ENCODE measurements around the gene TMEM235.

The TMEM235 gene

GRCh38 chr17:78206298-78206697, 25.1 kb upstream of the TMEM235 start:
- H3K4me3 Mint-ChIP-seq: no peak overlapping the region
- peaks cover 24% of the 10 kb centered on the region for H3K36me3 Mint-ChIP-seq
- no peaks in the 10 kb centered on the region for H3K4me1 Mint-ChIP-seq
- ATAC-seq: no peak
- H3K9me3 Mint-ChIP-seq: no peaks in the 10 kb centered on the region
- no peak overlapping the region for H3K27ac Mint-ChIP-seq
- no peaks in the 10 kb centered on the region for H3K27me3 Mint-ChIP-seq

- H3K9me3 Mint-ChIP-seq: no peaks in the 10 kb centered on the region
- H3K27ac Mint-ChIP-seq: no peak overlapping the region
- H3K4me1 Mint-ChIP-seq: no peaks in the 10 kb centered on the region
- no peak overlapping the region for H3K4me3 Mint-ChIP-seq
- no peaks in the 10 kb centered on the region for H3K27me3 Mint-ChIP-seq
- no peak for ATAC-seq
- peaks cover 17% of the 10 kb centered on the region for H3K36me3 Mint-ChIP-seq
These were observed 22.9 kb upstream of the TMEM235 start for GRCh38 chr17:78208486-78208885.

- no peak overlapping the region for H3K27ac Mint-ChIP-seq
- peaks cover 12% of the 10 kb centered on the region for H3K4me1 Mint-ChIP-seq
- no peak for ATAC-seq
- H3K4me3 Mint-ChIP-seq: no peak overlapping the region
- H3K9me3 Mint-ChIP-seq: no peaks in the 10 kb centered on the region
- no peaks in the 10 kb centered on the region for H3K27me3 Mint-ChIP-seq
- peaks cover 12% of the 10 kb centered on the region for H3K36me3 Mint-ChIP-seq
These were observed 21.3 kb upstream of the TMEM235 start for GRCh38 chr17:78210111-78210510.

GRCh38 chr17:78211032-78211431, 20.4 kb upstream of the TMEM235 start:
- Mint-ChIP-seq H3K4me1 (peaks cover 12% of the 10 kb centered on the region), H3K36me3 (peaks cover 6% of the 10 kb centered on the region), H3K9me3 (no peaks in the 10 kb centered on the region), H3K4me3 (no peak overlapping the region), H3K27ac (no peak overlapping the region), H3K27me3 (no peaks in the 10 kb centered on the region)
- no peak for ATAC-seq

- Mint-ChIP-seq H3K27ac (no peak within 1 kb of the TSS), H3K27me3 (no peaks in the 10 kb centered on the region), H3K36me3 (no peaks in the 10 kb centered on the region), H3K4me3 (peak within 1 kb of the TSS; percentile 81), H3K9me3 (no peaks in the 10 kb centered on the region), H3K4me1 (peaks cover 12% of the 10 kb centered on the region)
- ATAC-seq: peak; percentile 99
These were observed 17.3 kb upstream of the TMEM235 start, which contains the start of gene BIRC5 for GRCh38 chr17:78214016-78214705. Gene BIRC5, plus strand, starts transcription at chr17:78214253. Its CDS starts 64 bp downstream, at chr17:78214317.

GRCh38 chr17:78214706-78215061, 16.7 kb upstream of the TMEM235 start:
- peak overlapping the region; percentile 81 for H3K4me3 Mint-ChIP-seq
- no peaks in the 10 kb centered on the region for H3K36me3 Mint-ChIP-seq
- H3K27ac Mint-ChIP-seq: no peak overlapping the region
- ATAC-seq: no peak
- peaks cover 12% of the 10 kb centered on the region for H3K4me1 Mint-ChIP-seq
- H3K9me3 Mint-ChIP-seq: no peaks in the 10 kb centered on the region
- H3K27me3 Mint-ChIP-seq: no peaks in the 10 kb centered on the region

GRCh38 chr17:78219396-78220150, 11.9 kb upstream of the TMEM235 start:
- Mint-ChIP-seq H3K36me3 (no peaks in the 10 kb centered on the region), H3K27ac (no peak overlapping the region), H3K27me3 (no peaks in the 10 kb centered on the region), H3K4me3 (no peak overlapping the region), H3K9me3 (no peaks in the 10 kb centered on the region), H3K4me1 (peaks cover 2% of the 10 kb centered on the region)
- no peak for ATAC-seq

- H3K4me1 Mint-ChIP-seq: peaks cover 14% of the 10 kb centered on the region
- H3K36me3 Mint-ChIP-seq: no peaks in the 10 kb centered on the region
- no peak overlapping the region for H3K4me3 Mint-ChIP-seq
- H3K9me3 Mint-ChIP-seq: no peaks in the 10 kb centered on the region
- H3K27me3 Mint-ChIP-seq: peaks cover 17% of the 10 kb centered on the region
- no peak overlapping the region for H3K27ac Mint-ChIP-seq
- no peak for ATAC-seq
These were observed 8.4 kb upstream of the TMEM235 start for GRCh38 chr17:78223061-78223460.

GRCh38 chr17:78223765-78224164, 7.7 kb upstream of the TMEM235 start:
- no peak for ATAC-seq
- Mint-ChIP-seq H3K4me1 (peaks cover 14% of the 10 kb centered on the region), H3K27ac (no peak overlapping the region), H3K9me3 (no peaks in the 10 kb centered on the region), H3K4me3 (no peak overlapping the region), H3K36me3 (no peaks in the 10 kb centered on the region), H3K27me3 (peaks cover 24% of the 10 kb centered on the region)

GRCh38 chr17:78224231-78225087, 7.0 kb upstream of the TMEM235 start:
- Mint-ChIP-seq H3K27me3 (peaks cover 31% of the 10 kb centered on the region), H3K9me3 (no peaks in the 10 kb centered on the region), H3K4me1 (peaks cover 14% of the 10 kb centered on the region), H3K4me3 (no peak overlapping the region), H3K27ac (no peak overlapping the region), H3K36me3 (no peaks in the 10 kb centered on the region)
- no peak for ATAC-seq

- ATAC-seq: no peak
These were observed 6.2 kb upstream of the TMEM235 start for GRCh38 chr17:78225088-78225865.

GRCh38 chr17:78226055-78226758, 5.2 kb upstream of the TMEM235 start:
- ATAC-seq: no peak
- no peaks in the 10 kb centered on the region for H3K36me3 Mint-ChIP-seq
- no peaks in the 10 kb centered on the region for H3K9me3 Mint-ChIP-seq

More at GRCh38 chr17:78225088-78225865, 6.2 kb upstream of the TMEM235 start:
- H3K4me1 Mint-ChIP-seq: peaks cover 14% of the 10 kb centered on the region
- H3K4me3 Mint-ChIP-seq: no peak overlapping the region
- H3K27ac Mint-ChIP-seq: no peak overlapping the region
- no peaks in the 10 kb centered on the region for H3K9me3 Mint-ChIP-seq
- H3K36me3 Mint-ChIP-seq: no peaks in the 10 kb centered on the region
- H3K27me3 Mint-ChIP-seq: peaks cover 39% of the 10 kb centered on the region

GRCh38 chr17:78226759-78227454, 4.5 kb upstream of the TMEM235 start:
- Mint-ChIP-seq H3K4me1 (peaks cover 29% of the 10 kb centered on the region), H3K9me3 (no peaks in the 10 kb centered on the region), H3K4me3 (no peak overlapping the region), H3K27me3 (peaks cover 55% of the 10 kb centered on the region), H3K27ac (no peak overlapping the region), H3K36me3 (no peaks in the 10 kb centered on the region)
- no peak for ATAC-seq

More at GRCh38 chr17:78226055-78226758, 5.2 kb upstream of the TMEM235 start:
- Mint-ChIP-seq H3K27me3 (peaks cover 48% of the 10 kb centered on the region), H3K4me1 (peaks cover 23% of the 10 kb centered on the region), H3K27ac (no peak overlapping the region), H3K4me3 (no peak overlapping the region)

GRCh38 chr17:78227455-78227916, 3.9 kb upstream of the TMEM235 start:
- ATAC-seq: no peak

More at GRCh38 chr17:78227455-78227916, 3.9 kb upstream of the TMEM235 start:
- H3K36me3 Mint-ChIP-seq: no peaks in the 10 kb centered on the region
- H3K27me3 Mint-ChIP-seq: peaks cover 61% of the 10 kb centered on the region
- no peaks in the 10 kb centered on the region for H3K9me3 Mint-ChIP-seq
- H3K27ac Mint-ChIP-seq: no peak overlapping the region
- H3K4me3 Mint-ChIP-seq: no peak overlapping the region
- H3K4me1 Mint-ChIP-seq: peaks cover 35% of the 10 kb centered on the region

Measured in stimulated activated memory B cell treated with anti-CD40 and anti-IgM and Interleukin-4, amounts not matched to agents 10 μg/mL and 1 μg/mL and 100 μg/mL, for 72 hours (primary cell).